ENCODE measurements around the gene TMEM87B. TPM values are rescaled to one million over a fixed set of nuclear protein-coding genes. Genes with fewer than 3 reads are reported as not detected.
A peak's percentile ranks its signal among the peaks of the same experiment; 100 is the strongest.

TMEM87B gene
- total RNA-seq, 1 experiment from 2014 or later, result 21.8 TPM

DNA sequence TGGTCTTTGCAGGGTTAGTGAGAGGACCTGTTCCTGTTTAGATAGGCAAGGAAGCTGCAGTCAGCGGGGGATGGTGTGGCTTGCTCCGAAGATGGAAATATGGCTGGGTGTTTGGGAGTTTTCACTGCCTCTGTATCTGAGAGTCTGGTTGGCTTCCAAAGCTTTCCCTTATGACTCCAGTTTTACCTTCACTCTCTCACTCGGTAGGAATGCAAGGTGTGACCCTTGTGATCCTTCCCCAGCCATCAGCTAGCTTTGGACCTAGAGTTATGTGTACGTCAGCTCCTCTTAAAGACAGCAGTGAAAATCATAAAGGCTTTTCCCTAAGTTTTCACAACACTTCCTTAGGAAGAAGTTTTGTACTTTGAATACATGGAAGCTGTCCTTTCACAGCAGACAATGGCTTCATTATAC lies 35.5 kb upstream of the TMEM87B start:
- Histone ChIP-seq H3K36me3 (ENCODE audit: insufficient read depth, low read length, poor library complexity, severe bottlenecking) (no peaks in the 10 kb centered on the region), H3K4me3 (ENCODE audit: low read depth, low read length, poor library complexity, severe bottlenecking) (no peak overlapping the region), H3K9me3 (ENCODE audit: low read depth, low read length, poor library complexity, severe bottlenecking) (no peaks in the 10 kb centered on the region), H3K4me1 (ENCODE audit: insufficient read depth, low read length, poor library complexity, severe bottlenecking) (no peaks in the 10 kb centered on the region), H3K27me3 (replicated peaks; ENCODE audit: insufficient read depth, low read depth, low read length, poor library complexity) (no peaks in the 10 kb centered on the region), H3K27ac (ENCODE audit: low read depth, low read length, poor library complexity, severe bottlenecking) (no peak overlapping the region)
- intact Hi-C loops (cut with micrococcal nuclease; ENCODE audit: unreplicated experiment), result no loop called here
- ChIA-PET CTCF (no interaction called here), POLR2A (ENCODE audit: low non-redundant PET) (no interaction called here)
- BruUV-seq (replicated peaks), result no TSS peak
- no peak for DNase-seq (ENCODE audit: low spot score)
- TF ChIP-seq, protein P1, sequence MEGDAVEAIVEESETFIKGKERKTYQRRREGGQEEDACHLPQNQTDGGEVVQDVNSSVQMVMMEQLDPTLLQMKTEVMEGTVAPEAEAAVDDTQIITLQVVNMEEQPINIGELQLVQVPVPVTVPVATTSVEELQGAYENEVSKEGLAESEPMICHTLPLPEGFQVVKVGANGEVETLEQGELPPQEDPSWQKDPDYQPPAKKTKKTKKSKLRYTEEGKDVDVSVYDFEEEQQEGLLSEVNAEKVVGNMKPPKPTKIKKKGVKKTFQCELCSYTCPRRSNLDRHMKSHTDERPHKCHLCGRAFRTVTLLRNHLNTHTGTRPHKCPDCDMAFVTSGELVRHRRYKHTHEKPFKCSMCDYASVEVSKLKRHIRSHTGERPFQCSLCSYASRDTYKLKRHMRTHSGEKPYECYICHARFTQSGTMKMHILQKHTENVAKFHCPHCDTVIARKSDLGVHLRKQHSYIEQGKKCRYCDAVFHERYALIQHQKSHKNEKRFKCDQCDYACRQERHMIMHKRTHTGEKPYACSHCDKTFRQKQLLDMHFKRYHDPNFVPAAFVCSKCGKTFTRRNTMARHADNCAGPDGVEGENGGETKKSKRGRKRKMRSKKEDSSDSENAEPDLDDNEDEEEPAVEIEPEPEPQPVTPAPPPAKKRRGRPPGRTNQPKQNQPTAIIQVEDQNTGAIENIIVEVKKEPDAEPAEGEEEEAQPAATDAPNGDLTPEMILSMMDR (conservative IDR thresholded peaks at IDR 0.05; ENCODE audit: low read depth, low read length), result no peak
- no peak for TF ChIP-seq EZH2 (IDR thresholded peaks at IDR 0.05; ENCODE audit: borderline replicate concordance, low read depth, low read length, poor library complexity, severe bottlenecking)

DNA sequence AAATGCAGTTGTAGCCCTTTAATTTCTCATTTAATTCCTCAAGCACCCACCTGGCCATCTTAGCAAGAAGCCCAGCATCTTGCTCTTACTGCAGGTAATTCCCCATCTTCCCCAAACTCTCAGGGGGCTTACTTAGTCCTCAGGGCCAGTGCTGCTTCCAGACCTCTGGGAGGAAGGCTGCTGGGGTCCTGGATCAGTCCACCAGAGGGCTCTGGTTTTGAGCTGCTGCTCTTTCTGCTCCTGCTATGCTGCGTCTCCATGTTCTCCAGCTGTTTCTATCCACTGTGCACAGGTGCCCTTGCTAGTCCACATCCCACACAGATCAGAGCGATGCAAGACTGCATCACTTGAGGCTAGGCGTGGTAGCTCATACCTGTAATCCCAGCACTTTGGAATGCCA lies 34.5 kb upstream of the TMEM87B start:
- Histone ChIP-seq H3K4me3 (ENCODE audit: low read depth, low read length, poor library complexity, severe bottlenecking) (no peak overlapping the region), H3K36me3 (ENCODE audit: insufficient read depth, low read length, poor library complexity, severe bottlenecking) (no peaks in the 10 kb centered on the region), H3K4me1 (ENCODE audit: insufficient read depth, low read length, poor library complexity, severe bottlenecking) (no peaks in the 10 kb centered on the region), H3K27me3 (replicated peaks; ENCODE audit: insufficient read depth, low read depth, low read length, poor library complexity) (no peaks in the 10 kb centered on the region), H3K9me3 (ENCODE audit: low read depth, low read length, poor library complexity, severe bottlenecking) (no peaks in the 10 kb centered on the region), H3K27ac (ENCODE audit: low read depth, low read length, poor library complexity, severe bottlenecking) (no peak overlapping the region)
- ChIA-PET POLR2A (ENCODE audit: low non-redundant PET) (no interaction called here), CTCF (no interaction called here)
- no peak for DNase-seq (ENCODE audit: low spot score)
- no peak for TF ChIP-seq EZH2 (IDR thresholded peaks at IDR 0.05; ENCODE audit: borderline replicate concordance, low read depth, low read length, poor library complexity, severe bottlenecking)
- TF ChIP-seq, protein P1 (conservative IDR thresholded peaks at IDR 0.05; ENCODE audit: low read depth, low read length), result 0 out of 2 replicates have a peak, but pooled peaks have one; percentile 22
- no TSS peak for BruUV-seq (replicated peaks)
- intact Hi-C loops (cut with micrococcal nuclease; ENCODE audit: unreplicated experiment), result no loop called here

DNA sequence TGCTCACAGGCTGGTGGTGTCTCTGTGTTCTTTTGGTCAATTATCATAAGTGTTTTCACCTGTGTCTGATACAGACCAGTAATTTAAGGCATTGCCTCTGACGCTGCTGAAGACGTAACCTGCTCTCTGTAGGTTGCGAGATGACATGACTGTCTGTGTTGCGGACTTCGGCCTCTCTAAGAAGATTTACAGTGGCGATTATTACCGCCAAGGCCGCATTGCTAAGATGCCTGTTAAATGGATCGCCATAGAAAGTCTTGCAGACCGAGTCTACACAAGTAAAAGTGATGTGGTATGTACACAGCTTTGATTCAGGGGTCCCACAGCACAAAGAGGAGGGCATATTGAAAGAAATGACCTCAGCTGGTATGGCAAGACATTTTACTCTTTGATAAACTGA lies 33.8 kb upstream of the TMEM87B start:
- CTCF ChIA-PET, result no interaction called here
- intact Hi-C loops (cut with micrococcal nuclease; ENCODE audit: unreplicated experiment), result no loop called here
- BruUV-seq (replicated peaks), result no TSS peak
- Histone ChIP-seq H3K4me1 (ENCODE audit: insufficient read depth, low read length, poor library complexity, severe bottlenecking) (peaks cover 3% of the 10 kb centered on the region), H3K9me3 (ENCODE audit: low read depth, low read length, poor library complexity, severe bottlenecking) (no peaks in the 10 kb centered on the region), H3K27me3 (replicated peaks; ENCODE audit: insufficient read depth, low read depth, low read length, poor library complexity) (no peaks in the 10 kb centered on the region), H3K4me3 (ENCODE audit: low read depth, low read length, poor library complexity, severe bottlenecking) (no peak overlapping the region), H3K27ac (ENCODE audit: low read depth, low read length, poor library complexity, severe bottlenecking) (no peak overlapping the region), H3K36me3 (ENCODE audit: insufficient read depth, low read length, poor library complexity, severe bottlenecking) (no peaks in the 10 kb centered on the region)
- no peak for DNase-seq (ENCODE audit: low spot score)
- TF ChIP-seq, protein P1 (conservative IDR thresholded peaks at IDR 0.05; ENCODE audit: low read depth, low read length), result no peak
- TF ChIP-seq EZH2 (IDR thresholded peaks at IDR 0.05; ENCODE audit: borderline replicate concordance, low read depth, low read length, poor library complexity, severe bottlenecking), result no peak
- POLR2A ChIA-PET (ENCODE audit: low non-redundant PET), result no interaction called here

Data from A673 (cell line).